HG02678 (cell line): Measurements from ENCODE around the gene CHN2.

ENCODE experiments used
- ATAC-seq: cut with Tn5 transposase; IDR thresholded peaks from one replicate; pipeline ENCODE4 v1.9.1; 2021; ENCODE audit warnings: mild to moderate bottlenecking, moderate library complexity; ENCODE audit not compliant: unreplicated experiment

CHN2 gene

GRCh38 chr7:29483219-29484104, 288.9 kb downstream of the CHN2 start:
- no peak for ATAC-seq

GRCh38 chr7:29484280-29484679, 289.7 kb downstream of the CHN2 start:
- ATAC-seq = no peak

GRCh38 chr7:29485339-29486190, 291.0 kb downstream of the CHN2 start:
- ATAC-seq = no peak

GRCh38 chr7:29486191-29486700, 291.7 kb downstream of the CHN2 start:
- ATAC-seq = no peak

- ATAC-seq = no peak
Measured at GRCh38 chr7:29487424-29487823, 292.8 kb downstream of the CHN2 start.

- no peak for ATAC-seq
Measured at GRCh38 chr7:29488203-29488970, 293.8 kb downstream of the CHN2 start.

GRCh38 chr7:29488977-29489376, 294.4 kb downstream of the CHN2 start:
- no peak for ATAC-seq

GRCh38 chr7:29490094-29490607, 295.6 kb downstream of the CHN2 start:
- ATAC-seq = no peak

- no peak for ATAC-seq
Measured at GRCh38 chr7:29494350-29494749, 299.8 kb downstream of the CHN2 start.

- ATAC-seq = no peak
Measured at GRCh38 chr7:29495653-29496052, 301.1 kb downstream of the CHN2 start.

- no peak for ATAC-seq
Measured at GRCh38 chr7:29496355-29497020, 301.9 kb downstream of the CHN2 start.

GRCh38 chr7:29499932-29500331, 305.4 kb downstream of the CHN2 start:
- ATAC-seq = no peak

GRCh38 chr7:29500719-29501118, 306.1 kb downstream of the CHN2 start:
- no peak for ATAC-seq

- no peak for ATAC-seq
Measured at GRCh38 chr7:29502133-29502532, 307.6 kb downstream of the CHN2 start.

- no peak for ATAC-seq
Measured at GRCh38 chr7:29505931-29506330, 311.4 kb downstream of the CHN2 start.

- no peak for ATAC-seq
Measured at GRCh38 chr7:29508608-29509007, 314.0 kb downstream of the CHN2 start.

GRCh38 chr7:29510028-29510427, 315.5 kb downstream of the CHN2 start:
- no peak for ATAC-seq

GRCh38 chr7:29511337-29511736, 316.8 kb downstream of the CHN2 start:
- ATAC-seq = no peak

GRCh38 chr7:29511851-29512250, 317.3 kb downstream of the CHN2 start:
- no peak for ATAC-seq

- ATAC-seq = no peak
Measured at GRCh38 chr7:29516491-29516890, 321.9 kb downstream of the CHN2 start.
